NCI-H1048 (cell line): ENCODE measurements around the gene RBM18.

Experiments
- DNase-seq: peaks from one replicate; lab custom pipeline; 2025; lab: John Stamatoyannopoulos, UW

The RBM18 gene

DNA sequence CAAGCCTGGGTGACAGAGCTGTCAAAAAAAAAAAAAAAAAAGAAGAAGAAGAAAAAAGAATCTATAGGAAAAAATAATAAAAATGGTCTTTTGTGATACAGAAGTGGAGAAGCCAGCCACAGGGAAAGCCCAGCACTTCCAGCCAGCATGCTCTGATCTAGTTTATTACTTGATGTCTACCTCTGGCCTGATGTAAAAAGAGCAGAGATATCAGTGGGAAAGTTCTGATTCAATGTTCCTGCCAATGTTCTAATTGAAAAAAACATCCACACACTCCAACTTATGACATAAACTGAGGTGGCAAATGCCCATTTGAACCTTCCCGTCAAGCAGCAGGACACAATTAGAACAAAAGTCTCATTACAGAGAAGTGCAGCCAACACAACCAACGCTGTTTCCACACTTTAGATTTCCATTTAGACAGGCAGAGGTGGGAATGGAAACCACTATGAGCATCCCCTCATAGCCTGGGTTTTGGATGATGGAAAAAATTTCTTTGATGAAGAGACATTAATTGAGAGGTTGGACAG, 5.7 kb downstream of the RBM18 start:
- no peak for DNase-seq

DNA sequence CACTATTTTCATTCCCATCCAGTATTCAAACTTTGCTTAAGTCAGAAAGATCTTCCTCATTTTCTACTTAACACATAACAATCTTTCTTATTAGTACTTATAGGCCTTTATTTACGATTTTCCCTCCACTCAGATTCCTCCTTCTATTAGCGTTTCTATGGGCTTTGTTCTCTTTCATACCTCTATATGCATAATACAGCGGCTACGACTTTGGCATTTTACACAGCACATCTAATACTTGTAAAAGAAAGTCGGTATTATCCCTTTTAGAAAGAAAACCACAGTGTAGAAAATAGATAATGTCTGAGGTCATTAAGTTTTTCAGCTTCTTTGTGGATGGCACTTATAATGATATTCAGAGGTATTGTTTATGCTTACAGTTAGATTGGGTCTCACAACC, 8.4 kb downstream of the RBM18 start:
- no peak for DNase-seq

DNA sequence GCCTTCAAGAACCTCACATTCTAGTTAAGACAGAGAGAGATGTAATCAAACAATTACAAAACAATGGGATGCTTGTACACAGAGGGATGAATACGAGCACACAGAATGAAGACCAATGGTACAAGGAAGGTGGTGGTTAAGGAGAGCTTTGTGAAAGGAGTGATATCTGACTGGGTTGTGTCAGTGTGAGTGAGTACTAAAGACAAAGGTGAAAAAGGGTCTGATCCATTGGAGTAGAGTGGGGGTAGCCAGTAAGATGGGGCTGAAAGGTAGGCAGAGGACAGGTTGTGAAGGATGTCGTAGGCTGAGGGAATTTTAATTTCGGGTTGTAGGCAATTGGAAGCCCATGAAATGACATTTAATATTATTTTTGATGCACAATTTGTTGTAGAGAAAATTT, 9.9 kb downstream of the RBM18 start:
- DNase-seq, result no peak

DNA sequence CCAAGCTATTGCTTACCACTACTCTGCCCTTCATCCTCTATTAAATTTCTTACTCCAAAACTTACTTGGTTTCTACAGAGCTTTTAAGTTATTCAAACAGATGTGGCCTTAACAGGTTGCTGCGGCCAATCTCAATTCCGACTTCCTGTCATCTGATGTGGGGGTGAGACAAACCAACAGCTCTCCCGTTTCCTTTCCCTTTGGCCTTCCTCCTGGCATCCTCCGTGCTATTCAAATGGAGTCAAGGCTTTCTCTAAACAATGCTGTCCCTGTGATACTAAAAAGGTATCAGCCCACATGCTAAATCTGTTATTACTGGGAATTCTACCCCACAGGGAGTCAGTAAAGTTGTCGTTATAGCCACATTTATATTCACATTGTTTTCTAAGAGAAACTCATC, 11.8 kb downstream of the RBM18 start:
- no peak for DNase-seq

DNA sequence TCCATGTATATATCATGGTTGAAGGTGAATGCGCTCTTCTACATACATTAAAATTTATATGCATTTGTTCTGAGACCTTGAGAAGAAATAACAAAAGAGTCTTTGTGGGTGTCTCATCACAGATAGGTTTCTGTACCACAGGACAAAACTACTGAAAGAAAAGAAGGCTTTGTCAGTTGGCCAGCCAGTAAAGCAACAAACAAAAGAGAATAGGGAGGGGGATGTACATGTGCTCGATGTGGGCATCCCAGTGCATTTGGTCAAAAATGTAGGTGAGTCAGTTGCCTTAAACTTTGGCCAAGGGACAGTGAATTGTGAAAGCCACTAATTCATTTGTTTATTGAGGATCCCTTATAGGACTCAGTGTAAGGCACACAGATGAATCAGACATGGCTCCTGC, 13.3 kb downstream of the RBM18 start:
- no peak for DNase-seq

DNA sequence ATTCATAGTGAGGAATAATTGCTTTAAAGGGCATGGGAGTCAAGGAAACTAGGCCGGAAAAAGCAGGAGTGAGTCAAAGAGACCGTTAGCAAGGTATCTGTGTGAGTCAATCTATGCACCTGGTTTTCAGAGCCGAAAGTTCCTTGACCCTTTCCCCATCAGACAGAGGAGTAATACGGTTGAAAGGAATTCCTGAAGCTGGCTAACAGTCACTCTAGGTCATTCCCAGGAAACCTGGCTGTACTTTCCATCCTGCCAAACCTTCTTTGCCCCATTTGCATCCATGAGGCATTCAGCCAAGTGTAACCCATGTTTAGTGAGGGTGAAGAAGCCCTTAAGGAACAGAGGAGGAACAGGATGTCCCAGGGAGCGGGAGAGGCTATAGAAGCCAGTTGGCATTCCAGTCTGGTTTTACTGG, 16.2 kb downstream of the RBM18 start:
- no peak for DNase-seq

DNA sequence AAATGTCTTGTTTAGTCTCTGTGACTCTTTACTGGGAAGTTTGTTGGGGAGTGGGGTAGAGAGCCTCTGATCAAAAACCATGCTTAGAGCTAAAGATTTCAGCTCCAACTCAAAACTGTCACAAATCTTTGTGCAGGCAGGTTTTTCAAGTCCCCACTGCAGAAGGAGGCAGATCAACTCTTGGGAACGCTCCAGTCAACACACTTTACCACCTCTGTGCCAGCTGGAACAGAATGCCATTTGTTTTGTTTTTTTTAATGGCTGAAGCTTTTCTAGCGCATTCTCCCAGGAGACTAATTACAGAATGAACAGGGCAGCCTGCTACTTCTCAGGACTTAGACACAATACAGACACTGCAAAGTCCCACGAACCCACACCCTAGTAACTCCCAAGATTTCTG, 18.0 kb downstream of the RBM18 start:
- DNase-seq, result no peak

DNA sequence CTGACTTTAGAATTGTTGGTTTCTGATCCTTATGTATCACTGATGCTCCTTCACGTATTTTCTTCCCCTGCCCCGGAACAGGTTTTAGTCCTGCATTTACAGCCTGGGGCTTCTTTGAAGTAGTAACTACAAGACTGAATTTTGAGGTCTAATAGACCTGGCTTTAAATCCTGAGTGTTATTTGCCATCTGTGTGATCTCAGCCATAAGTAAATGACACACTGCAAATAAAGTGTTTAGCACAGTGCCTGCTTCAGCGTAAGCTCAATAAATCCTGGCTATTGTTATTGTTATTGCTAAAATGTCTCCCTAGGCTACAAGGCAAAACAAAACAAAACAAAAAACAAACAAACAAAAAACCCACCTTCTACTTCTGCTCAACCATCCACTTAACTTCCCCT, 20.3 kb downstream of the RBM18 start:
- DNase-seq, result no peak

DNA sequence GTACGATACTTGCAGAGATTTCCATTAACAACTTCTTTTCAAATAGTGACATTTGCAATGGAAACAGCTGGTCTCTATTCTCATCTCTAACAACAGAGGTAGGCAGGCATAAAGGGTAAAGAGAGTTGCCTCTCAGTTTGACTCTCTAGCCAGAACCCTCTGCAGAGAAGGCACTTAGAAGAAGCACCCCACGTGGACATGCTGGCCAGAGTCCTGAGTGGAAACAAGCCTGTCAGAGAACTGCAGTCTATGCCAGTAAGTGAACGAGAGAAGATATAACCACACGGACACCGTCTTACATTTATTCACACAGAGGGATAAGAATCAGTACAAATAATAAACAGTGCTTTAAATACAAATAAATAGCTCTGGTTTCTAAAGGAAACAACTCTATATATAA, 24.9 kb downstream of the RBM18 start:
- no peak for DNase-seq

DNA sequence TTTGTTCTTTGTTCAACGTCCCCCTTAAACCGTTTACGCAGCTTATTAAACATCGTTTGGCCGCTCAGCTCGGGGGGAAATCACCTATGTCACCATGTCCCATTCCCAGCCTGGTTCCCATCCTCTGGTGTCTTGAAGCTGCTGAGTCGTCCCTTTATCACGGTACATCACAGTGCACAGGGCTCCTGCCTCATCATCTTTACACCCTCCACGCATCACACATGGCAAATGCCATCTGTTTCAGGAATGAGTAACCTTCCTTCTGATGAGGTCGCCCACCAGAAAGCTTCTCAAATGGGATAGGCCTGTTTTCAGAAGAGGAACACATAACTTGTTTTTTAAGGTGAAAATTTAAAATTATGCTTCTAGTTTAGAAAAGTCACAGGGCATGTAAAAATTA, 28.0 kb downstream of the RBM18 start:
- no peak for DNase-seq

DNA sequence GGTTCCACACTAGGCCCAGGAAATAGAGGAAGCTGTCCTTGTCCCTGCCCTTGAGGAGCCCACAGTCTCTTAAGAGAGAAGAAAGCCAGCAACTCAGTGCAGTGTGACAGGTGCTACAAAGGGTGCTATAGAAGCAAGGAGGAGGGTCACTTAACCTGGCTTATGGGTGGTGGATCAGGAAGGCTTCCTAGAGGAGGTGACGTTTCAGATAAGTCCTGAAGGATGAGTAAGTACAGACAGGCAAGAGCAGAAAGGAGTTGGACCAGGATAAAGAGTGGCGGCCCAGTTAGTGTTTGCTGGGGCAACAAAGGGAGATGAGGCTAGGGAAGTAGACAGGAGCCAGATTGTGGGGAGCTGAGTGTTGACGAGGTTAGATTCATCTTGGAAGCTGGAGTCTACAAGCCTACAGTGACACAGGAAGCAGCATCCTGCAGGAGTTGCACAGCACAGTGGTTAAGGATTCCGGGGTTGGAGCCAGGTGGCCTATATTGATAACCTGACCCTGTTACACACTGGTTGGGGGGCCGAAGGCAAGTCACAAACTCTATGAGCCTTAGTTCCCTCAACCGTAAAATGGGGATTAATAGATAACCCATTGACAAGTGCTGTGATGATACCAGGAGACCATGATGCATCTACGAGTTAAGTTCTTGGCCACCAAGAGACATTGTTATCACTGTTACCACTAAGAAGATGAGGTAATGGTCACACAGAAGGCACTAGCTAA, 30.5 kb downstream of the RBM18 start:
- no peak for DNase-seq

DNA sequence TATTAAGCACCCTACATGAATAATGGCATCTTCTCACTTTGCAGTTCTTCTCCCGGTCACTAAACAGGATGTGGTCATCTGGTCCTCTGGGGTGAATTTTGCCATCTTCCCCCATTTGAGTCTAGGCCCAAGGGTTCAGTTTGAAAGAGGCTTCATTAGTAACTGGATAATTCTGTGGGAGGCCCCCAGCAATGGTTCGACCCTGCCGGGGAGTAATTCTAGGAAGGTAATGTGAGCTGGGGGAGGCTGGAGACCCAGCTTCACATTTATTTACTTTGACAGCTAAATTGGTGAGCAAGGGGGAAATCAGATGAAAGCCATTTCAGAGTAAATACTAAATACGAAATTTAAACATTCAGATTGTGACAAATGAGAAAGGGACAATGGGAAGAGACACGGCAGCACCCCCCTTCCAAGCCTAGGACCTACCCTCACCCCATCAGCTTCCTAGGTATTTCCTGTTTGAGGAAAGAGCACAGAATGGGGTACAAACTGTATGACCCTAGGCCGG, 31.8 kb downstream of the RBM18 start:
- no peak for DNase-seq

DNA sequence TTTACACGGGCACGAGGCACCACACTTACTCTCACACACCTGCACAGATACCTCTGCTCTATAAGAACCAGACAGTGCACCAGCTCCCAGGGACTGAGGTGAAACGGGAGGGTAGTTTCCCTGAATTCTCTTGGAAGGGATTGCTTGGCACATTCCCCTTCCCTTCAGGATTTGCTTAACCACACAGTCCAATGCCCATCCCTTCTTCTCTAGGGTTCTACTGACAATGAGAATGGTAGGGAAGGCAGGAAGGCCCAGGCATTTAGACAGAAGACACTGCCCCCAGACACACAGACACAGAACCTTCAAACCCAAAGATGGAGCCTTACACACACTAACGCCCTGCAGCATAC, 35.2 kb downstream of the RBM18 start:
- no peak for DNase-seq

DNA sequence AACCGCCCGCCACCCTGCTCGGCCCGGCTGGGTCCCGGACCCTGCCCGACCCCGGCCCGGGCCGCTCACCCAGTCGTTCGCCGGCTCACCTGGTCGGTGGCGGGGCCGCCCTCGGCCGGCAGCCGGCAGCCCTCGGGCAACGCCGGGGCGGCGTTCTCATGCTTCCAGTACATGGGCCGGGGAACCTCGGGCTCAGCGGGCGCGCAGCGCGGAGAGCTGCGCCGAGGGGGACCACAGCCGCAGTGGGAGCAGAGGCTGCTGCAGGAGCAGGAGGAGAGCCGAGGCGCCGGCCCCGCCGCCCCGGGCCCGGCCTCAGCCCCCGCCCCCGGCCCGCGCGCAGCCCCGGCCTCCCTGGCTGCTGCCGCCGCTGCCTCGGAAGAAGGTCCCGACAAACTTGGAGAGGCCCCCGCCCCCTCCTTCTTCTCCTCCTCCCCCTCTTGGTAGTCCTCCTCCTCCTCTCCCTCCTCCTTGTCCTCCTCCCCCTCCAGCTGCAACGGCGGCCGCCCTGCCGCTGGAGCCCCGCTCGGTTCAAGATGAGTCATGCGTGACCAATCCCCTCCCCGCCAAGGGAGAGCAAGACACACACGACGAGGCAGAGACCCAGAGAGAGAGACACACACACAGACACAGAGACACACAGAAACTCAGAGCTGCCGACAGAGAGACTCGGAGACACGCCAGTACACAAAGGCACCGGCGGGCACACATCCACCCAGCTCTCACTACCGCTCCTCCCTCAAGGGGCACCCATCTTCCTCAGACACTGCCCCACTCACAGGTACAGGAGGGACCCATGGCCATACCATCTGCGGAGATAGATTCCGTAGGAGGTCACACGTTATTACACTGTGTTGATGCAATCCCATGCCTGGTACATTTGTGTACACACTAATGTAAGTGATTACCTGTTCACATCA, 35.8 kb downstream of the RBM18 start, which contains the start of gene LHX6:
Gene LHX6 (minus strand): TSS at position 390 of the 917 bp plus-strand sequence. CDS start 217 bp downstream, at position 173.
- no peak for DNase-seq

DNA sequence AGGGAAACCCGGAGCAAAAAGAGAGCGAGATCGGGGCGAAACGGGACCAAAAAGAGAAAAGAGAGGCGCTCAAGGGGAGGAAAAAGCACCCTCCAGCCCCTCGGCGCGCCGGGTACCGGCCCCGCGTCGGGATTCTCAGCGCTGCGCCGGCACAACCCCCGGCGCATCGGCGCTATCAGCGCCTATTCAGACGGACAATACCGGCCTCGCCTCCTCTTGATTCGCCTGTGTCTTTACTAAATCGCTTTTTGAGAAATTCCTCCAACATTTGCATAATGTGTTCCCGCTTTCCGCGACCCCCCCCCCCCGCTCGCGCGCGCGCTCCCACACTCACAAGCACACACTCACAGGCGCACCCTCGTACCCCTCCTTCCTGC, 36.5 kb downstream of the RBM18 start:
- no peak for DNase-seq

DNA sequence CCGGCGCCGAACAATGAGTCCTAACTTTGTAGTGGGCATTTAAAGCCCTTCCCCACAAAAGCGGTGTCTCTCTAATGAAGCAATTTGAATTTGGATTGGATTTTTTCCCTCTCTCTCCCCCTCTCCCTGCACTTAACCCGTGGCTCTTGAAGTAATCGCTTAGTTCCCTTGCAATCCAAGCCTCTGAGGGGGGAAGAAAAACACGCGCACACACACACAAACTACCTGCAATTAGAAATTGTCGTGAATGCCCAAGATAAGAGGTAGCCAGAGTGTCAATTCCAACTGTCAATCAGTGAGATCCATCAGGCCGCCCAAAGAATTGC, 37.1 kb downstream of the RBM18 start:
- no peak for DNase-seq

DNA sequence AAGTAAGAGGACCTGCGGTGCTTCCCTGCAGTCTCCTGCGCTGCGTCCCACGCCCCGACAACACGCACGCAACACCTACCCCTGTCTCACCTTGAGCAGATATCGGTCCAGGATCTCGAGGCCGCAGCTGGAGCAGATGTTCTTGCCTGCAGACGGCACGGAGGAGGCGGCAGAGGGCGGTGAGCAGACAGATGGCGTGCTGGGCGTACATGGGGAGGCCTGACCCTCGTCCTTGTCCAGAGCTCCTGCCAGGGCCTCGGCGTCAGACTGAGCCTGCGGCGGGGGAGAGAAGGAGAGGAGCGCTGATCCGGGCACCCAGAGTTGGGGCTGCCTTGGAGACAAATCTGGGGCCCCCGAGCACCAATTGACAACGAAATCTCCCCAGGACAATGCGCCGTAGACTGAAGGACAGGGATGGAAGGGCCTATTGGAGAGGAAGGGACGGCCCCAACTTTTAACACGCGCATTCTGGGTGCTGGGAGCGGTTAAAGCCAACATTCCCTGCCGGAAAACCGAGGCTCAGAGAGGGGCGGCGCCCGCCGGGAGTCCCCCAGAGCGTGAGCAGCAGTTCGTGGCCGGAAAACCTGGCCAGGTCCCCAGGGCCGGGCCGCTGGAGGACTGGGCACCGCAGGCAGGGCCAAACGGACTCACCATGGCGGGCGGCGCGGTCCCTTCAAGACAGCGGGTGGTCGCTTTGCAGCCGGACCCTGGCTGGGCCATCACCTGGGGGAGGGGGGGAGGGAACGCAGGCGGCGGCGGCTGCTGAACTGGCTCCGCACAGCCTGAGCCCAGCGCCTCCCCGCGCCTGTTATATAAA, 37.7 kb downstream of the RBM18 start:
- no peak for DNase-seq

DNA sequence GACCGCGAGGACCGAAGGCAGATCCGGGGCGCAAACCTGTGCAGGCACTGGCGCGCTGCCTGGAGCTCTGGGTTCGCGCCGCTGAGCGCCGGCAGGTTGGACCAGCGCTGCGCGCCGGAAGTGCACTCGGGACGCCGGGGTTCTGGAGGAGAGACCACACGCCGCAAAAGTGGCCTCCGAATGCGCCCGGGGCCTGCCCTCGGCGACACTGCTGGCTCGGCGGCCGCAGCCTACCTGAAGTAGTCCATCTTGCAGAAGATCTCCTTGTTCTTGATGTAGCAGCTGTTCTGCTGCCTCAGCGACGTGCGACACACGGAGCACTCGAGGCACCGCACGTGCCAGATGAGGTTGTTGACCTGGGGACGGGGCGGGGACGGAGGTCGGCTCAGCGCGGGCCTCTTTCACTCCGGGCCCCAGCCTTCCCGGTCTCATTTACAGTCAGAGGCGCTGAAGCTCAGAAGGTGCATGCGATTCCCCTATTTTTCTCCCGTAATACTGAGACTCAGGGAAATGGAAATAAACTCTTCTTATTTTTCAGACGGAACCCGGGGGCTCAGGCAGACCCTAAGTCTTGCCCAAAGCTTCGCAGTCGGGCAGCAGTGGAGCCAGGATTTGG, 38.4 kb downstream of the RBM18 start:
- DNase-seq, result no peak

DNA sequence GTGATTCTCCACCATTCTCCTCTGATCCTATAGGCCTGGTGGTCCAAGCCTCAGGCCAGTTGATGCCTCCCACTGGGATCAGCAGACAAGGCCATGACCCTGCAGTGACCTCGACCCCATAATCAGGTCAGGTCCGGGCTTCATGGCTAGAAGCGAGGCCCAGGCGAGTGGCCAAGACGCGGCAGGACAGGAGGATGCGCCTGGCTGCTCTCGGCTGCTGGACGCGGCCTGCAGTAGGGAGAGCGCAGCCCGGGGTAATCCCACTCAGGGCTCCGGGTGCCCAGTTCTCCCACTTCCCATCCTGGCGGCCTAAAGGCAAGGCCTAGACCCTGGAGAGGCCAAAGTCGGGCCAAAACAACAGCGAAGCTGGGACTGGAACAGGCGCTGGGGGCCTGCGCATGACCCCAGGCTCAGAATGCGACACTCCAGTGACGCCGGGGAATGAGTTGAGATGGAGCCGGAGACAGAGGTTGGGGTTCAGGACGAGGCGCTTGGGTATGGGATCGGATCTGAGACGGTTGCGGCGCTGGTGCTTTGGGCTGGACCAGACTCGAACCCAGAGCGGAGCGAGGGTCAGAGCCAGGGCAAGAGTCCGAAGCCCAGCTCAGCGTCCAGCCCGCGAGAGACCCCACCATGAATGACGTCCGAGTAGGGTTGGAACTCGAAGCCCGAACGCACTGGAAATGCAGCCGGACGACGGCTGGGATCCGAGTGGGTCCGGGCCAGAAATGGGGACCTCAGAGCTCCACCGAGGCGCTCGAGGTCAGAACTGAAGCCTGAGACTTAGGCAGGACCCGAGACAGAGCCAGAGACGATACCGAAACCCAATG, 39.1 kb downstream of the RBM18 start:
- no peak for DNase-seq

DNA sequence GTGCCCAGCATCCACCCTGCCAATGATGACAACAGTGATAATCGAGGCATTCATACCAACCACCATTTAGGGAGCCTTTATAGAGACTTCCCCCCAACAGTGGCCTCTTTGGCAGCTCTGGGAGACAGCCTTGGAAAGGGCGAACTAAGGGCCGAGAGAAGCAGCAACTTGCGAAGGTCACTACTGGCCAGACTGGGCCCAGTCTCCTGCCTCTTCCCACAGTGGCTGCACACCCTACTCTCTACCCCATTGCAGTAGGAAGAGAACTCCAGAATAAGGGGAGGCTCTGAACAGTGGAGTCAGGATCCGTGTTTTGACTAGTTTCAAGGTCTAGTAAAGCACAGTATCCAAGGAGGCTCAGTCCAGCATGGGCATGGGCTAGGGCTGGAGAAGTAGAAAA, 41.2 kb downstream of the RBM18 start:
- DNase-seq, result no peak

DNA sequence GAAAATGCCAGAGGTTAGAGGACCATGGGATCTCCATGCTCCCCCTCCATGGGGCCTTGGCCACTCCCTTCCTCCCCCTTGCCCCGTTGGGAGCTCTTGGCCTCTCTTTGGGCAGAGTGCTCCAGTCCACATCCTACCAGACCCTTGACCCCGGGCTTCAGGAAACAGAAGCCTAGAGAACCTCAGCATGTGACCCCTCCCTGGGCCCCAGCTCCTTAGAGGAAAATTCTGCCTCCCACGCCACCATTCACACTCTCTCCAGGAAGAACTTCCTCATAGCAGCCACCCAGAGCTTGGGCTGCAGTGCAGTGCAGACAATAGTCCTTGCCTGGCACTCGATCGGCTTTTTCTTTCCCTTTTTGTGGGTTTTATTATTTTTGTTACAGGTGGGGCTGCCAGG, 41.8 kb downstream of the RBM18 start:
- DNase-seq, result no peak
